GM18861 (cell line): ENCODE measurements around the gene TOR1A.
A peak's percentile ranks its signal among the peaks of the same experiment; 100 is the strongest.
"Not testable (repeated sequence)": the region's sequence is repeated elsewhere in the genome, so short reads cannot be mapped to it uniquely, and the experiment has no call there.

Source experiments
- ATAC-seq: cut with Tn5 transposase; IDR thresholded peaks from one replicate; pipeline ENCODE4 v1.9.1; 2021; ENCODE audit not compliant: unreplicated experiment

Gene TOR1A

GRCh38 chr9:129822898-129823541 lies 916 bp downstream of the TOR1A start:
- ATAC-seq = no peak

- ATAC-seq = no peak
These were observed 7.2 kb downstream of the TOR1A start for GRCh38 chr9:129816501-129817435.

- no peak for ATAC-seq
These were observed 8.7 kb downstream of the TOR1A start for GRCh38 chr9:129815278-129815677.

- ATAC-seq = no peak
These were observed 9.3 kb downstream of the TOR1A start for GRCh38 chr9:129814432-129815223.

- no peak for ATAC-seq
These were observed 10.3 kb downstream of the TOR1A start for GRCh38 chr9:129813661-129814060.

- ATAC-seq = no peak
These were observed 11.6 kb downstream of the TOR1A start for GRCh38 chr9:129812385-129812784.

- no peak for ATAC-seq
These were observed 12.0 kb downstream of the TOR1A start for GRCh38 chr9:129811967-129812363.

- no peak for ATAC-seq
These were observed 13.1 kb downstream of the TOR1A start for GRCh38 chr9:129810788-129811187.

GRCh38 chr9:129810116-129810515 lies 13.8 kb downstream of the TOR1A start:
- no peak for ATAC-seq

- no peak for ATAC-seq
These were observed 14.6 kb downstream of the TOR1A start for GRCh38 chr9:129809346-129809745.

GRCh38 chr9:129806061-129806460 lies 17.9 kb downstream of the TOR1A start:
- ATAC-seq = no peak

GRCh38 chr9:129803676-129804060 lies 20.3 kb downstream of the TOR1A start:
- no peak for ATAC-seq

- ATAC-seq = peak; percentile 88
These were observed 20.9 kb downstream of the TOR1A start, which contains the start of gene TOR1B for GRCh38 chr9:129802833-129803675. Gene TOR1B (plus strand): TSS chr9:129803184. CDS start chr9:129803213, 29 bp downstream.

GRCh38 chr9:129801504-129801903 lies 22.4 kb downstream of the TOR1A start:
- ATAC-seq = no peak

- ATAC-seq = no peak
These were observed 25.0 kb downstream of the TOR1A start for GRCh38 chr9:129798973-129799372.

GRCh38 chr9:129796029-129796428 lies 27.9 kb downstream of the TOR1A start:
- ATAC-seq = not testable (repeated sequence)

GRCh38 chr9:129794549-129794948 lies 29.4 kb downstream of the TOR1A start:
- no peak for ATAC-seq

GRCh38 chr9:129786481-129786880 lies 37.5 kb downstream of the TOR1A start:
- ATAC-seq = no peak

GRCh38 chr9:129785866-129786265 lies 38.1 kb downstream of the TOR1A start:
- no peak for ATAC-seq

- ATAC-seq = not testable (repeated sequence)
These were observed 39.0 kb downstream of the TOR1A start for GRCh38 chr9:129784970-129785369.
